GM23338 (cell line): Measurements from ENCODE around the gene MOGAT1. TPM values are rescaled to one million over a fixed set of nuclear protein-coding genes. Genes with fewer than 3 reads are reported as not detected.

Experiments used
- ATAC-seq: fragments of 200-7000 bp; cut with Tn5 transposase; 3 replicates; pipeline ENCODE4 v1.9.1; 2020
- DNase-seq: peaks from one replicate; pipeline ENCODE4 v3.0.0-alpha.2; 2015; ENCODE audit warnings: low spot score
- H2AFZ ChIP-seq: fragments of 200-600 bp; sonication (generic); 2 replicates; pipeline ENCODE4 v1.8.0; 2016; ENCODE audit warnings: antibody characterized with exemption, mild to moderate bottlenecking, moderate library complexity
- H3F3A ChIP-seq: fragments of 200-600 bp; sonication (generic); replicated peaks from 2 replicates; pipeline ENCODE4 v1.8.0; 2017; ENCODE audit warnings: antibody characterized with exemption, mixed run types, low read depth
- H3K27ac ChIP-seq: fragments of 200-600 bp; sonication (generic); 2 replicates; pipeline ENCODE4 v1.6.1; 2016; ENCODE audit warnings: low read depth
- H3K27me3 ChIP-seq: fragments of 200-600 bp; sonication (generic); 2 replicates; pipeline ENCODE4 v1.8.0; 2016; ENCODE audit warnings: mild to moderate bottlenecking, mixed run types, moderate library complexity; ENCODE audit not compliant: insufficient read depth
- H3K36me3 ChIP-seq: fragments of 200-600 bp; sonication (generic); 2 replicates; pipeline ENCODE4 v1.8.0; 2016; ENCODE audit warnings: mild to moderate bottlenecking; ENCODE audit not compliant: insufficient read depth
- H3K4me1 ChIP-seq: fragments of 200-600 bp; sonication (generic); 2 replicates; pipeline ENCODE4 v1.8.0; 2016; ENCODE audit warnings: mild to moderate bottlenecking, moderate library complexity; ENCODE audit not compliant: insufficient read depth
- H3K4me2 ChIP-seq: fragments of 200-600 bp; sonication (generic); 2 replicates; pipeline ENCODE4 v1.7.1; 2017; ENCODE audit warnings: mixed run types
- H3K4me3 ChIP-seq: fragments of 200-600 bp; sonication (generic); 2 replicates; pipeline ENCODE4 v1.6.1; 2016; ENCODE audit warnings: mixed run types
- H3K79me2 ChIP-seq: fragments of 200-600 bp; sonication (generic); replicated peaks from 2 replicates; pipeline ENCODE4 v1.8.0; 2017; ENCODE audit warnings: mild to moderate bottlenecking; ENCODE audit not compliant: insufficient read depth
- H3K9me2 ChIP-seq: fragments of 200-600 bp; sonication (generic); 2 replicates; pipeline ENCODE4 v1.8.0; 2017; ENCODE audit not compliant: insufficient read depth
- H4K20me1 ChIP-seq: fragments of 200-600 bp; sonication (generic); replicated peaks from 2 replicates; pipeline ENCODE4 v1.8.0; 2017; ENCODE audit warnings: mild to moderate bottlenecking; ENCODE audit not compliant: insufficient read depth
- H3K27ac Mint-ChIP-seq: 2 replicates; pipeline ENCODE4 v1.8.0; 2020; ENCODE audit warnings: inconsistent platforms, mild to moderate bottlenecking, moderate library complexity, mixed read lengths
- H3K27me3 Mint-ChIP-seq: 3 replicates; pipeline ENCODE4 v1.8.0; 2022; ENCODE audit warnings: low read depth, mild to moderate bottlenecking, moderate library complexity, mixed read lengths, inconsistent platforms; ENCODE audit not compliant: insufficient read depth, poor library complexity
- H3K36me3 Mint-ChIP-seq: 3 replicates; pipeline ENCODE4 v1.8.0; 2021; ENCODE audit warnings: low read depth, mild to moderate bottlenecking, inconsistent platforms, moderate library complexity, mixed read lengths
- H3K4me1 Mint-ChIP-seq: 3 replicates; pipeline ENCODE4 v1.8.0; 2020; ENCODE audit warnings: mild to moderate bottlenecking, inconsistent platforms, mixed read lengths
- H3K4me3 Mint-ChIP-seq: 3 replicates; pipeline ENCODE4 v1.8.0; 2021; ENCODE audit warnings: moderate library complexity, mild to moderate bottlenecking, inconsistent platforms, mixed read lengths
- H3K9me3 Mint-ChIP-seq: 3 replicates; pipeline ENCODE4 v1.8.0; 2020; ENCODE audit warnings: moderate library complexity, mild to moderate bottlenecking, inconsistent platforms, mixed read lengths
- CREB1 ChIP-seq: fragments of 250-450 bp; sonication (Bioruptor Pico); IDR thresholded peaks from 2 replicates; pipeline ENCODE4 v1.5.0; 2020; ENCODE audit warnings: low read depth, mild to moderate bottlenecking, moderate library complexity
- CTCF ChIP-seq, 2 experiments: fragments of 200-600 bp in 1 of 2; sonication (generic) in 1 of 2; conservative IDR thresholded peaks; 2 replicates each; pipeline versions ENCODE4 v1.5.1 to v1.6.1; 2016 to 2017; ENCODE audit warnings: antibody characterized with exemption in 2 of 2, low read depth in 2 of 2, mild to moderate bottlenecking in 2 of 2, moderate library complexity in 1 of 2
- EZH2 ChIP-seq: fragments of 200-600 bp; sonication (generic); IDR thresholded peaks from one replicate; pipeline ENCODE4 v1.8.0; 2017; ENCODE audit warnings: antibody characterized with exemption, mild to moderate bottlenecking, low read depth; ENCODE audit not compliant: unreplicated experiment
- EZH2phosphoT487 ChIP-seq: fragments of 200-600 bp; sonication (generic); IDR thresholded peaks from one replicate; pipeline ENCODE4 v1.8.1; 2018; ENCODE audit warnings: antibody characterized with exemption; ENCODE audit not compliant: unreplicated experiment
- JUNB ChIP-seq: IDR thresholded peaks from one replicate; pipeline ENCODE4 v1.6.1; 2016; ENCODE audit warnings: antibody characterized with exemption; ENCODE audit not compliant: unreplicated experiment
- NANOG ChIP-seq: IDR thresholded peaks from 2 replicates; pipeline ENCODE4 v1.6.1; 2016; ENCODE audit warnings: antibody characterized with exemption, borderline replicate concordance
- POLR2AphosphoS5 ChIP-seq: IDR thresholded peaks from 2 replicates; pipeline ENCODE4 v1.6.1; 2016; ENCODE audit warnings: antibody characterized with exemption, low read depth
- STAT1 ChIP-seq: IDR thresholded peaks from one replicate; pipeline ENCODE4 v1.6.1; 2016; ENCODE audit warnings: antibody characterized with exemption; ENCODE audit not compliant: unreplicated experiment
- ZNF114 ChIP-seq: fragments of 250-450 bp; sonication (Bioruptor Pico); IDR thresholded peaks from 2 replicates; pipeline ENCODE4 v1.5.0; 2020; ENCODE audit warnings: mild to moderate bottlenecking, moderate library complexity
- ZNF331 ChIP-seq: fragments of 250-450 bp; sonication (Bioruptor Pico); IDR thresholded peaks from 2 replicates; pipeline ENCODE4 v1.5.0; 2020; ENCODE audit warnings: low read depth, mild to moderate bottlenecking, moderate library complexity
- ZNF462 ChIP-seq: fragments of 250-450 bp; sonication (Bioruptor Pico); IDR thresholded peaks from 2 replicates; pipeline ENCODE4 v1.5.0; 2020; ENCODE audit warnings: mild to moderate bottlenecking, moderate library complexity
- polyA plus RNA-seq: library from polyadenylated mRNA; unstranded; fragments of >200 nt; fragmentation: Nextera tagmentation; extraction: Ambion mirVana; gene quantifications from 2 replicates; pipeline ENCODE4 v1.2.1, GENCODE V29; 2016
- total RNA-seq: library from RNA; depleted of rRNA; stranded (reverse); fragments of >200 nt; shearing (Covaris generic); gene quantifications from 2 replicates; pipeline ENCODE4 v1.2.3, GENCODE V29; 2014
- TF ChIP-seq, protein P1 (sequence below): IDR thresholded peaks from 2 replicates; pipeline ENCODE4 v1.6.1; 2016; ENCODE audit warnings: antibody characterized with exemption
- TF ChIP-seq, protein P2 (sequence below): IDR thresholded peaks from one replicate; pipeline ENCODE4 v1.6.1; 2018; ENCODE audit warnings: antibody characterized with exemption; ENCODE audit not compliant: unreplicated experiment

Gene MOGAT1
- total and polyA plus RNA-seq, 2 experiments from 2014 or later: 0.86 to 0.94 TPM

- Histone ChIP-seq H3K9me2 (no peaks in the 10 kb centered on the region), H3K79me2 (no peaks in the 10 kb centered on the region), H3K27me3 (no peaks in the 10 kb centered on the region), H3K36me3 (peaks cover 45% of the 10 kb centered on the region; the same call in 1 of the 2 replicates), H3K27ac (no peak overlapping the region), H2AFZ (no peak overlapping the region), H4K20me1 (no peaks in the 10 kb centered on the region; the same call in 1 of the 2 replicates), H3K4me2 (no peak overlapping the region), H3F3A (no peaks in the 10 kb centered on the region), H3K4me3 (no peak overlapping the region), H3K4me1 (no peaks in the 10 kb centered on the region)
- no peak for ATAC-seq
- Mint-ChIP-seq H3K27ac (no peak overlapping the region), H3K27me3 (peaks cover 2% of the 10 kb centered on the region), H3K4me1 (no peaks in the 10 kb centered on the region), H3K9me3 (no peaks in the 10 kb centered on the region), H3K36me3 (peaks cover 45% of the 10 kb centered on the region), H3K4me3 (no peak overlapping the region)
- DNase-seq: no peak
- TF ChIP-seq NANOG (no peak), CTCF (conservative IDR thresholded peaks at IDR 0.05; ENCODE audit: low read depth in 2 of 2) (no peak), CREB1 (CRISPR knock-in tag) (no peak), JUNB (no peak), ZNF331 (CRISPR knock-in tag) (no peak), ZNF462 (CRISPR knock-in tag) (no peak), STAT1 (no peak), EZH2 (no peak), EZH2phosphoT487 (no peak), ZNF114 (CRISPR knock-in tag) (no peak), POLR2AphosphoS5 (no peak)
- TF ChIP-seq, protein P1, sequence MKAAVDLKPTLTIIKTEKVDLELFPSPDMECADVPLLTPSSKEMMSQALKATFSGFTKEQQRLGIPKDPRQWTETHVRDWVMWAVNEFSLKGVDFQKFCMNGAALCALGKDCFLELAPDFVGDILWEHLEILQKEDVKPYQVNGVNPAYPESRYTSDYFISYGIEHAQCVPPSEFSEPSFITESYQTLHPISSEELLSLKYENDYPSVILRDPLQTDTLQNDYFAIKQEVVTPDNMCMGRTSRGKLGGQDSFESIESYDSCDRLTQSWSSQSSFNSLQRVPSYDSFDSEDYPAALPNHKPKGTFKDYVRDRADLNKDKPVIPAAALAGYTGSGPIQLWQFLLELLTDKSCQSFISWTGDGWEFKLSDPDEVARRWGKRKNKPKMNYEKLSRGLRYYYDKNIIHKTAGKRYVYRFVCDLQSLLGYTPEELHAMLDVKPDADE: no peak
- TF ChIP-seq, protein P2, sequence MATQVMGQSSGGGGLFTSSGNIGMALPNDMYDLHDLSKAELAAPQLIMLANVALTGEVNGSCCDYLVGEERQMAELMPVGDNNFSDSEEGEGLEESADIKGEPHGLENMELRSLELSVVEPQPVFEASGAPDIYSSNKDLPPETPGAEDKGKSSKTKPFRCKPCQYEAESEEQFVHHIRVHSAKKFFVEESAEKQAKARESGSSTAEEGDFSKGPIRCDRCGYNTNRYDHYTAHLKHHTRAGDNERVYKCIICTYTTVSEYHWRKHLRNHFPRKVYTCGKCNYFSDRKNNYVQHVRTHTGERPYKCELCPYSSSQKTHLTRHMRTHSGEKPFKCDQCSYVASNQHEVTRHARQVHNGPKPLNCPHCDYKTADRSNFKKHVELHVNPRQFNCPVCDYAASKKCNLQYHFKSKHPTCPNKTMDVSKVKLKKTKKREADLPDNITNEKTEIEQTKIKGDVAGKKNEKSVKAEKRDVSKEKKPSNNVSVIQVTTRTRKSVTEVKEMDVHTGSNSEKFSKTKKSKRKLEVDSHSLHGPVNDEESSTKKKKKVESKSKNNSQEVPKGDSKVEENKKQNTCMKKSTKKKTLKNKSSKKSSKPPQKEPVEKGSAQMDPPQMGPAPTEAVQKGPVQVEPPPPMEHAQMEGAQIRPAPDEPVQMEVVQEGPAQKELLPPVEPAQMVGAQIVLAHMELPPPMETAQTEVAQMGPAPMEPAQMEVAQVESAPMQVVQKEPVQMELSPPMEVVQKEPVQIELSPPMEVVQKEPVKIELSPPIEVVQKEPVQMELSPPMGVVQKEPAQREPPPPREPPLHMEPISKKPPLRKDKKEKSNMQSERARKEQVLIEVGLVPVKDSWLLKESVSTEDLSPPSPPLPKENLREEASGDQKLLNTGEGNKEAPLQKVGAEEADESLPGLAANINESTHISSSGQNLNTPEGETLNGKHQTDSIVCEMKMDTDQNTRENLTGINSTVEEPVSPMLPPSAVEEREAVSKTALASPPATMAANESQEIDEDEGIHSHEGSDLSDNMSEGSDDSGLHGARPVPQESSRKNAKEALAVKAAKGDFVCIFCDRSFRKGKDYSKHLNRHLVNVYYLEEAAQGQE: no peak
Observed at GRCh38 chr2:222621893-222622292, 49.6 kb upstream of the MOGAT1 start.
